Stimulated activated CD8-positive, alpha-beta memory T cell treated with anti-CD3 and anti-CD28 coated beads, Interleukin-12 subunit alpha, Interleukin-12 subunit beta, amount 100 ng/mL, for 1 hour (primary cell): Measurements from ENCODE around the gene IRAG1.
"Not testable (repeated sequence)": the region's sequence is repeated elsewhere in the genome, so short reads cannot be mapped to it uniquely, and the experiment has no call there.

Source experiments
- DNase-seq: peaks from one replicate; pipeline ENCODE4 v3.0.0-alpha.2; 2020; ENCODE audit warnings: low read depth

Gene IRAG1

GRCh38 chr11:10708131-10708530 lies 14.6 kb upstream of the IRAG1 start:
- DNase-seq: no peak

- no peak for DNase-seq
These were observed 8.4 kb upstream of the IRAG1 start for GRCh38 chr11:10701982-10702381.

- no peak for DNase-seq
These were observed 5.5 kb upstream of the IRAG1 start for GRCh38 chr11:10699072-10699471.

DNA sequence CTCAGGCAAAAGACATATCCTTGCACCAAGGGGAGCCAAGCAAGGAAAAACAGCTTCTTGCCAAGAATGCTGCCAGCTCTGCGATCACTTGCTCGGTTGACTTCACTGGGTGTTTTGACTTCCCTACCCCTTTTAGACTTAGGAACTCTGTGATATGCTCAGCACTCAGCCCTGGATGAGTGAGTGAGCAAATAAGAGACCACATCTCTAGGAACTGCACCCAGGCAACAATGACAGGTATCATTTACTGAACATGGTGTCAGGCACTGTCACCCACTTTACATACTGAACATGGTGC lies 3.7 kb upstream of the IRAG1 start:
- no peak for DNase-seq

DNA sequence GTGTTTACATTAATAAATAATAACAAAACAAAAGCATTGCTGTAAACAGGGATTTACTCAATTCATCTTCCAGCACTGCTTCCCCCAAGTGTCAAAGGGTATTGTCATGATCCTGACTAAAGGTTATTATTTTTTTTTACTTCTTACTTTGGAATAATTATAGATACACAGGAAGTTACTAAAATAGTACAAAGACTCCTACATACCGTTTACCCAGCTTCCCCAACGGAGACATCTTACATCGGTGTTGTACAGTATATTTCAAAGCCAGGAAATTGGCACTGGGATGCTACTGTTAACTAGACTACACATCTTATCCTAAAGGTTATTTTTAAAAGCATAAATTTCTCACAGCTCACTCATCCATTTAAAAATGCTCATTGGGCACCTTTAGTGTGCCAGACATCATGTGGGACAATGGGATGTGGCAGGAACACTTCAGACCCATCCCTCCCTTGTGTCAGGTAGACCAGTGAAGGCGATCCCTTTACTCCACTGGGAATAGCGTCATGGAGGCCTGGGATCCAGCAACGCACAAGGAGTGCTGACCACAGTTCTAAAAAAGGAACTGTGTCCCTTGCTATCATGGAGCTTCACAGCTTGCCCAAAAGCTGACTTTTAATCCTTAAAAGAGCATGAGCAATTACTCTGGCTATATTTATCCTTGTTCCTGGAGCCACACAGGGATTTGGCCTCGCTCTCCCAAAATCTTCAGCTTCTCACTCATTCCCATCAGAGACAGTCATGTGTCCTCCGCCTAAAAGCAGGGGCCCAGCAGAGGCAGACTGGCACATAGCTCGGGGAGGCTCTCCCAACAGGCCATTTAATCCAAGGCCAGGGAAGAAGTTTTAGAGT lies 3.1 kb upstream of the IRAG1 start:
- no peak for DNase-seq

GRCh38 chr11:10695833-10696232 lies 2.3 kb upstream of the IRAG1 start:
- no peak for DNase-seq

GRCh38 chr11:10694486-10695239 lies 1.1 kb upstream of the IRAG1 start:
- no peak for DNase-seq

- no peak for DNase-seq
These were observed 932 bp downstream of the IRAG1 start for GRCh38 chr11:10692531-10693115.

DNA sequence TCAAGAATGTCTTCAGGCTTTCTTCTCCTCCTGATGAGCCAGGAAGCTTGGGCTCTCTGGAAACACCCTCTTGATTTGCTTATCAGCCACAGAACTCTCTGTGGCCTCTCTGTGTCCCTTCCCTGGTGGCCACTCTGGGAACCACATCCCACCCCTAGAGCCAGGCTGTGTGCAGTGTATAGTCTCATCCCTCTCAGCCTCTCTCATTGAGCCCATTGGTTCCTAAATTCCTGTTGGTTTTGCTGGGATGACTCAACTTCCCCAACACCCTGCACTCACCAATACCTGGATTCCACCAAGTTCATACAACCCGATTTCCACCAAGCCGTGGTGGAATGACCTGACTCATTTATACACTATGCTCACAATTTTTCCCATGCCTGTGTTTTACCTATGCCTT lies 5.2 kb downstream of the IRAG1 start:
- DNase-seq: no peak

GRCh38 chr11:10686311-10686710 lies 7.2 kb downstream of the IRAG1 start:
- no peak for DNase-seq

DNA sequence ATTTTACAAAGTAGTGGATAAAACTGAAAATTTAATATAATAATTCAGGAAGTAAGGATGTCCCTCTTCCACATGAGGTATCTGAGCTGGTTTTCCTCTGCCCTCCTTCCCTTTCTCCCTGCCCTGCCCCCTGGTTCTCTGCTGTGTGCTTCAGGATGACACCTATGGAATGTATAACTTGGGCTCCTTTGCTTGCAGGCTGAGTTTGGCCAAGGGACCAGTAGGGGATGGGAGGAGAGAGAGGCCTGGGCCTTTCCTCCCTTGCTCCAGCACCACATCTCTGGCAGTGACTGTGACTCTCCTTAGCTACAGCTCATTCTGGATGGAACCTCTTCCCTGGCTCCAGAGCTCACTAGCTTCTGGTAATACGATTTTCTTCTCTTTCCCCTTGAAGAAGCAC lies 10.1 kb downstream of the IRAG1 start:
- no peak for DNase-seq

- no peak for DNase-seq
These were observed 12.5 kb downstream of the IRAG1 start for GRCh38 chr11:10680956-10681487.

GRCh38 chr11:10680279-10680678 lies 13.3 kb downstream of the IRAG1 start:
- not testable (repeated sequence) for DNase-seq

GRCh38 chr11:10679644-10680043 lies 13.9 kb downstream of the IRAG1 start:
- DNase-seq: no peak

DNA sequence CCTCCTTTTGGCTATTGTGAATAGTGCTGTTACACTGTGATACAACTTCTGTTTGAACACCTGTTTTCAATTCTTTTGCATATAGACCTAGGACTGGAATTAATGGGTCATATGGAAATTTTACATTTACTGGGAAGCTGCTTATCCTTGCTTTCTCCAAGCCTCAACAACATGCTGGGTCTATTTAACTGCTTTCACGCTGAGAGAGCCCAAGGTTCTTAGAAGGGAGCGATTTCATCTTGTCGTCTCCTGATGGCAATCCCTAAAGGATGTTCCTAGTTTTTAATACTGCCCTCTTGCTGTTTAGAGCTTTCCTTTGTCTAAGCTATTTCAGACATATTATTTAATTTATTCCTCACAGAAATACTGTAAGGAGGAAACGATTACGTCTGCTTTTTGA lies 15.5 kb downstream of the IRAG1 start:
- DNase-seq: no peak

GRCh38 chr11:10676919-10677318 lies 16.6 kb downstream of the IRAG1 start:
- no peak for DNase-seq

DNA sequence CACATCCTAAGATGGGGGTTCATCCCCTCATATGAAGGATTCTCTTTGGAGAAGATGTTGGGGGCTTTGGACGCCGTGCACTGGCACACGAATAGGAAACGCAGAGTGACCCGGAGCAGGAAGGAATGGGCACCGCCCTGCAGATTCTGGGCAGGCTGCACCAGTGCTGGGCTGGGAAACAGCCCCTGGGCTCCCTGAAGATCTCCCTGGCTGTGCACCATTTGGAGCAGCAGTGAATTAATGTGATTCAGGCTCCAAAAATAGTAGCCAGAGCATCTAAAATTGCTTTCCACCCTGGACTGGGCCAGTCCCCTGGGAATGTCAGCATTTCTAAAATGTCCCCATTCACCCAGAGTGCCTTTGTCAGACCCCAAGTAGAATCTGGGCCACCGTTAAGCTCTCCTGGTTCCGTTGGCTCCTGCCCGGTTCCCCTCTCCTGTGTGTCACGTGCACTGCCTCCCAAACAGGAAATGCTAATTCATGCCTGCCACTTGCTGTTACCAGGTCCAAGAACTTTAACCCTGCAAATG lies 18.6 kb downstream of the IRAG1 start:
- no peak for DNase-seq

DNA sequence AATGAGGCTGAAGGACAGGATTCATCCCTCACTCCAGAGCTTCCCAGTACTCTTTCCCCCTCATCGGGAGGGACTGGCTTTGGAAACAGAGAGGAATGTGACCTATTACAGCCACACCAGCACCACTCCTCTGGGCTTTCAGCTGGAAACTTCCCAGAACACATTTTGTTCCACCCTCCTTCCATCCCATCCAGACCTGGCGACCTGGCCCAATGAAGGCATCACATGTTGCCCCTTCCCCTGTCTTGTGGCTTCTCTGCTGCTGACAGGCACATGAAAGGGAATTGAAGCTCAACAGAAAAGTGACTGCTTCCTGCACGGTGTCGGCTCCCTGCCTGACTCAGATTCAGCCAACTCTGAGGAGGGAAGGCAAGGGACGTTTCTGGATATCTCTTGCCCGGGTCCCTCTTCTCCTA lies 19.1 kb downstream of the IRAG1 start:
- DNase-seq: no peak

DNA sequence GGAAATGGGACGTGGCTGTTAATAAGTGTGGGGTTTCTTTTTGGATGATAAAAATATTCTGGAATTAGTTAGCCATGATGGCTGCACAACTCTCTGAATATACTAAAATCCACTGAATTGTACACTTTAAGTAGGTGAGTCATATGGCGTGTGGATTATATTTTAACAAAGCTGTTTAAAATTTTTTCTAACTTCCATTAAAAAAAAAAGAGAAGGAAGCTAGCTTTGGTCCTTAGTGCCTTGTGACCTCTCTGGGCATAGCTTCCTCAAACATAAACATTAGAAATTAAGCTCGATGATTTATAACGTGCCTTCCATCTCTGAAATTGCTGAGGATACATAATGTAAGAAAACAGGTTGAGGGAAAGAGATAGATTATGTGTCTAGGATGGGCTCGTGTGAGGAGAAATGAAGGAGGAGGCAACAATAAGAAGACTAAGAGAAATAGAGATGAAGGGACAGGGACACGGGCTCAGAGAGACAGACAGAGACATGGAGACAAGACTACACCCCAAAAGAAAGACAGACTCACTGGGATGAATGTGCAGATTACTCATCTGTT lies 20.0 kb downstream of the IRAG1 start:
- DNase-seq: no peak

GRCh38 chr11:10670099-10670498 lies 23.5 kb downstream of the IRAG1 start:
- no peak for DNase-seq

- DNase-seq: no peak
These were observed 24.1 kb downstream of the IRAG1 start for GRCh38 chr11:10669258-10670033.

- DNase-seq: no peak
These were observed 26.1 kb downstream of the IRAG1 start for GRCh38 chr11:10667521-10667885.
